Stromal cell of bone marrow (primary cell): ENCODE results near the gene PEPD.

Experiments
- DNase-seq: peaks from one replicate; pipeline ENCODE4 v3.0.0-alpha.2; 2012; ENCODE audit warnings: low read depth

PEPD gene

DNA sequence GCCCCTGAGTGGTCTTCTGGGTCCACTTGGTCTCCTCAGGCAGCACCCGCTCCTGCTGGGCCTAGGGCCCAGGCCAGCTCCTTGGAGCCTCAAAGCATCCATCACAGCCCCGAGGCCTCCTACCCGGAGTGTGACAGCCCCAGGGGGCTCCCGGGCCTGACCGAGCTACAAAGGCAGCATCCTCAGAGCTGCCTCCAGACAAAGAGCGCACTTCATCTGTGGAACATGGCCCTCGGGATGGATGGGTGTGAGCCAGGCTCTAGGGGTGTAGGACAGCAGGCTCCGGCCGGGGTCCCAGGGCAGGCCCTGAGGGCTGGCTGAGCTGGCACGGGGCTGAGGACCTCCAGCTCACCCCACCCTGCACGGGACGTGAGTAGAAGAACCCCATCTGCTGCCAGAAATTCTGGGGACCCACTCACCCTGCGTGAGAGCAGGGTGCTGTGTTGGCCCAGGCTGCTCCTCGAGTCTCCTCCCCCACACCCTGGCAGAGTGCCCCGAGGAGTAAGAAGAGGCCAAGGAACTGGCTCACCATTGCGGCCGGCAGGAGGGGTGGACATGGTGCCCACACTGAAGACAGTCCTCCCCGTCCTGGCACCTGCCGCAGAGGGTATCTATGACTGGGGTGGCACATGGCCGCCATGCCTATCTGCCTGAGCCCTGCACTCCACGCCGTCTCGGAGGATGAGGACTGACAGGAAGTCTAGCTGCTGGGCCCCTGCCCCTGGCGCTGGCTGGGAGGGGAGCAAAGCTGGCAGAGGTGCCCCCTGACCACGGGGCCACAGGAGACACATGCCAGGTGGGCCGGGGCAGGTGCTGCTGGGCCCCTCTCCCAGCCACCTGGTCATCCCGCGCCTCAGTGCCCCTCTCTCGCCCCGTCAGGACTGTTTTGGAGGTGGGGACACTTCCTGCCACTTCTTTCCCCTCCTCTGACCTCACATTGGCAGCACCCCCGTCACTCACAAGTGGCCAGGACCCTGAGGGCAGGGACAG, 125.7 kb downstream of the PEPD start:
- peak; percentile 48 for DNase-seq

DNA sequence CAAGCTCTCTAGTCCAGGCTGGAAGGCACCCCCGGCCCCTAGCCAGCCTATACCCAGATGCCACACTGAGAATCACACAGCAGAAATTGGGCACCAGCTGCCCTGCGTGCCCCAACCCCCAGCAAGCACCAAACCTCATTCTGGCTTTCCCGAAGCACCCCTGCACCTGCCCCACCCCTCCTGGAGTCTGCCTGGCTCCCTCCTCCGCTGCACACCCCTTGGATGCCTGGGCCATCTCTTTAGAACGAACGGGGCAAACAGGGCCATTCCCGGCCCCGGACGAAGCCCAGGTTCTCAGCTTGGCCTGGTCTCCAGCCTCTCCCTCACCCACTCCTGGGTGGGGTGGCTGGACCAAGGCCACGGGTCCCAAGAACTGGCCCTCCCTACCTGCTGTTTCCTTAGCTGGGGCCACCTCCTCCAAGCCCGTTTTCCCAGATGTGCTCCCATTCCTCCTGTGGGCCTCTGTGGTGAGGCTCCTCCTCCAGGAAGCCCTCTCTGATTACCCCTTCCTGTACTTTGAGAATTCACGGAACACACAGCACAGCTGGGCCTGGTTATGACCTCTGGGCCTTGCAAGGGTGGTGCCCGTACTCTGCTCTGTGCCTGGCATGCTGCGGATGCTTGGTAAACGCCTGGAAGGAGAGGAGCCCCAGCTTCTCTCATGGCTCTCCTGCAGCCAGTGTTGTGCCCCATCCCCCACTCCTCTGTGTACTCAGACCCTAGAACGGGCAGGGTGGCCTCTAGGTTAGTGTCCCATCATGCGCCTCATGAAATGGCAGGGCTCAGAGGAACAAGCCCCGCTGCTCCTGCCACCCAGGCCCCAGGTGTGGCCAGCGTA, 126.6 kb downstream of the PEPD start:
- no peak for DNase-seq

DNA sequence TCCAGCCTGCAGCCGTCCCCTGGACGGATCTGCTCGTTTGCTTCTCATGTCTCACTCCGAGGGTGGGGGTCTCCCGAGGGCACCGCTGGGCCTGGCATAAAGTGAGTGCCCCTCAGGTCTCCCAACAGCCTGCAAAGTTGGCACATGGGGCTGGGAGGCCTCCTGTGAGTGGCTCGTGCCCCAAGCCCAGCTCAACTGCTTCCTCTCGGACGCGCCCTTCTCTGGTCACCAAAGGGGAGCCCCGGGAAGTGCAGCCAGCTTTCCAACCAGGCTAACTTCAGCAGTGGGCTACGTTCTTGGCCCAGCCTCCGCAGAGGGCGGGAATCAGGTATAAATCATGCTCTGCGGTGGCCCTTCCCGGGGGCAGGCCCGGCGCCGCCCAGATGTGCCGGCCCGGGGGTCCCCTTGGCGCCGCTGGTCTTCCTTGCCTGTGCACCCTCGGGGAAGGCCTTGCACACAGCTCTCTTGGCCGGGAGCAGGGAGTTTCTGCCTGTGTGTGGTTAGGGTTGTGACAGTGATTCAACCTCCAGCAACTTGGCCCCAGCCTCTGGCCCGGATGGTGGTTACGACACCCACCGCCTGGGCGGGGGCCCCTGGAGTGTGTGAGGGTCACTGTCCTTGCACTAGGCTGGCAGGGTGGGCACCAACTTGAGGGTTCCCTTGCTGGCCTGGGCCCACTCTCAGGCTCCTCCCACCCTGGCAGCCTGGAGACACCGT, 127.4 kb downstream of the PEPD start:
- peak; percentile 72 for DNase-seq

DNA sequence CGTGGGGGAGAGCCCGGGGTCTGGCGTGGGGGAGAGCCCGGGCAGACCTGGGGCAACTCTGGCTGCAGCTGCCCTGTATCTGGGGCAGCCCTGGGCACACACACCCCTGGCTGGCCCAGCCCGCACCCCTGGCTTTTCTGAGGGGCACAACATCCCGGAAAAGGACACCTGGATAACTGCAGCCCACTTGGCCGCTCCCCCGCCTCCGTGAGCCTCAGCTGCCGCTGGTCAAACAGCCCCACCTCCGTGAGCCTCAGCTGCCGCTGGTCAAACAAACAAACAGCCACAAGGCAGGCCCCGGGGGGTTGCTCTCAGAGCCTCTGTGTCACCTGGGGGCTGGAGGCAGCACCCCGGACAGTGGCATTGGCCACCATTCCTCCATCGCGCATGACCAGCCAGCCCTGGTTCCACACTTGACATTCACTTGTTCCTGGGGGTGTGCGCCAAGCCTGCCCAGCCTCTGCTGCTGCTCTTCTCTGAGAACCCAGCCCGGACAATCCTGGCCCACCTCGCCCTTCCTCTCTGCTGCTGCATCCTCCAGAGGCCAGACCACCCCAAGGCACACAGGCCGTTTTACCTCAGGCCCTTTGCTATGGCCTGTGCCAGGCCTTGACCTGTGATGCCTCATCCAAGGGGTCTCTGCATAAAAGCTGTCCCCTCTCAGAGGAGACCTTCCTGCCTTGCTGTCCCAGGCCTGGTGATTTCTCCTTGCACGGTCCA, 128.1 kb downstream of the PEPD start:
- no peak for DNase-seq

GRCh38 chr19:33392341-33393285, 129.0 kb downstream of the PEPD start:
- DNase-seq: no peak

DNA sequence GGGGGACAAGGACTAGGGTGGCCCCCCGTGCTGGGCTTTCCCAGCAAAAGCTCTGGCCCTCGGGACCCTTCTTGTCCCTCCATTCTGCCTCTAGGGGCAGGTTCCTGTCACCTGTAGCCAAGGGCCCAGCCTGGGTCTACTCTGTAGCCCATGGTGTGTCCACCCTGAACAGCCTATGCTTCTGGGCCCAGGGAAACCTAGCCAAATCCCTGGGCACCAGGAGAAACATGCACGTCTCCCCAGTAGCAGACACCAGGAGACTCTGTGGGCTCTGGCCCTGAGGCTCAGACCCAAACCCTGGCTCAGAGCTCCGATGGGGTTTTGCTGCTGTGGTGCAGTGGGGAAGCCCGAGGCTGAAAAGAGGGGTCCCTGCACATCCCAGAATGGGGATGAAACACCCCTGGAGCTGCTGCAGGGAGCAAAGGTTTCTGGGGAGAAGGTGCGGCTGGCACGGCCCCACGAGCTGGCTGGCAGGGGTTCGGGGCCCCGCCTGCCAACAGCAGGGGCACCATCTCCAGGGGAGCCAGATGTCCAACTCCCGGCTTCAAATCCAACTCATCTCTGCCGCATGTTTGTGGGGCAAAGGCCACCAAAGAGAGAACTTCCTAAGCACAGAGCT, 129.9 kb downstream of the PEPD start:
- no peak for DNase-seq

DNA sequence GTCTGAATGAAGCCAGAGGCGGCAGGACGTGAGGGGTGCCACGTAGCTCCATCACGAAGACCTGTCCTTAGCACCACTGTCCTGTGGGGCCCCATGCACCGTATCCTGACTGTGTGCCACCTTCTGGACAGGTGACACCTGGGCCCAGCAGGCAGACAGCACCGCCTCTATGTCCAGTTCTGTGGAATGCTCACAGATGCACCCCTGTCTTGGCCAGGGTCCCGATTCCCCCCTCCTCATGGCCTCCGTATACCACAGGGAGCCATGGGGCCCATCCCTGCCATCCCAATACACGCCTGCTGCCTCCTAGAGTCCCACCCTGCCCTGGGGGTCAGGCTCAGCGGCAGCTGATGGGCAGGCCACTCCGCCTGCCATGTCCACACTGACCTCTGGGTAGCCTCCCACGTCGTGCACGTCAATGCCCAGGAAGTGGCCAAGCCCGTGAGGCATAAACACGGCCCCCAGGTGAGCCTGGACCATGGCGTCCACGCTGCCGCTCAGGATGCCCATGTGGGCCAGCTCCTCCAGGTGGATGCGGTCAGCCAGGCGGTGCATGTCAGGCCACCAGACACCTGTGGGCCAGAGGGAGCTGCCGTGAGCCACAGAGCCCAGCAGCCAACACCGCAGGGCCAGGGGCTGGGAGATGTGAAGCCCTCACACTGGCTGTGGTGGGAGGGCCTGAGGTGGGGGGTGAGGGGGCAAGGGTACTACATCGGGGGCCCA, 130.5 kb downstream of the PEPD start:
- no peak for DNase-seq

DNA sequence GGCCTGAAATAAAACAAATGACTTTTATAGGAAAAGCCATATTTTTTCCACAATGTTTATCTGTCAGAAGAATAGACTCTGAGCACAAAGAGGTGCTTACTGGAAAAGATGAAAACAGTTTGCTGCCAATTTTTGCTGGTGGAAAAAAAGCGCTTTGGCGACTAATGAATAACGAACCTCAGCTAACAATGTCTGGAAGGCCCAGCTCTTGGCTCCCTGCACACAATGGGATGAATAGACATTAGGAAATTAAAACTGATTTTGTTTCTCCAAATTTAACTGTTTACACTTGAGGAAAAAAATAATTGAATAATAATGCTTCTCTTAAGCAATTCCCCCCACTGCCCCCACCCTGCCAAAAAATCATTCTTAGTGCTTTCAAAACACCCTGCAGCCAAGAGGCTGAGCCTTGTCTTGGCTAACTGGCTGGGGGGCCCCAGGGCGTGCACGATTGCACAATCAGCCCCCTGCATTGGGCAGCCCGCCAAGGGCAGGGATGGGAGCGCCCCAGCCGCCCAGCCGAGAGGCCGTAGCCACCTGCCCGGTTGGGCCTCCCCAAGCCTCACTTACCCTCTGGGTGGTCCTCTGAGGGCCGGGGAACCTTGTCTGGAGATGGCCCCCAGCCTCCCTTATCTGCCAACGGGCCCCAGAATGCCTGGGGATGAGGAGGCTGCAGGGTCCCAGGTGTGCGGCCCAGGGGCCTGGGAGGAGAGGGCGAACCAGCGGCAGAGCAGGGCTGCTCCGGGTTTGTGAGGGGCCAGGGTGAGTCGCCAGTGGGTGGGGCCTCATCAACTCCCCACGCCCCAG, 131.3 kb downstream of the PEPD start:
- no peak for DNase-seq

GRCh38 chr19:33389421-33390100, 132.0 kb downstream of the PEPD start:
- DNase-seq: no peak

GRCh38 chr19:33388725-33389420, 132.7 kb downstream of the PEPD start:
- DNase-seq: no peak

- peak; percentile 34 for DNase-seq
Observed at GRCh38 chr19:33388231-33388724, 133.3 kb downstream of the PEPD start.

- no peak for DNase-seq
Observed at GRCh38 chr19:33387351-33388230, 134.0 kb downstream of the PEPD start.

- DNase-seq: no peak
Observed at GRCh38 chr19:33386361-33386858, 135.2 kb downstream of the PEPD start.

- DNase-seq: no peak
Observed at GRCh38 chr19:33385956-33386355, 135.6 kb downstream of the PEPD start.

GRCh38 chr19:33384983-33385382, 136.6 kb downstream of the PEPD start:
- DNase-seq: no peak
